GM10248 (cell line): ENCODE measurements around the gene KAZN.

ENCODE experiments used
- CTCF ChIA-PET: fragments of 300-600 bp; sonication (Branson Sonifier 250); formaldehyde crosslinking; extraction: SDS; loops from one replicate; lab custom pipeline; 2021; ENCODE audit warnings: antibody characterized with exemption; lab: Yijun Ruan, JAX
- POLR2A ChIA-PET: fragments of 350-650 bp; sonication (Branson Sonifier 250); formaldehyde crosslinking; extraction: SDS; loops from one replicate; lab custom pipeline; 2020; ENCODE audit warnings: antibody characterized with exemption; lab: Yijun Ruan, JAX
- DNase-seq: peaks from one replicate; pipeline ENCODE4 v3.0.0; 2012; ENCODE audit errors: extremely low spot score
- TF ChIP-seq, protein P1 (sequence below): IDR thresholded peaks from 2 replicates; pipeline ENCODE4 v1.5.1; 2012; ENCODE audit warnings: mild to moderate bottlenecking, low read depth; ENCODE audit errors: extremely low read depth, missing control alignments, control extremely low read depth

Gene KAZN

DNA sequence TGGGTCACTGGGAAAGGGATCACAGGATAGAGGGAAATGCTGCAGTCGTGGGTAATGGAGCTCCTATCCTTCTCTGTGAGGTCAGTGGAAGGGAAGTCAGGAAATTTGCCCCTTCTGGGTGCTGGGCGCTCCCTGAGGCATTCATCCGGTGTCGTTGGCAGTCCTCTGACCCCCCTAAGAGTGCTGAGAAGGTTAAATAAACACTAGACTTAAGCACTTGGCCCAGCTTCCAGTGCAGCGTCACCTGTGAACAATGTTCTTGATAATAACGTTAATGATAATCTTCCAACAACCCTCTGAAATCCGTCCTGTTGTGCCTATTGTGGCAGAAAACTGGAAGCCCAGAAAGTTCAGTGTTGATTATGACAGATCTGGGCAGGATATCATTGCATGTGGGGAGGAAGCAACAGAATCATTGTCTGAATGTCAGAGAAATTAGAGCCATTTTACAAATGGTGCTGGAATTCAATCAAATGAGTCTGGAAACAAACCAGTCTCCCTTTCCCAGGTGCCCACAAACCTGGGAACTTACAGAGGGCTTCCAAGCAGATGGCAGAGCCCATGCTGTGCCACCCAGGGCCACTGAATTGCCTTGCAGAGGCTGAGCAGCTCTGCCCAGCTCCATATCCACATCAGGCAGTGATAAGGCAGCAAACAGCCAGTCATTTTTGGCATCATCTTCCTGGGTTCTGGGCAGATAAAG, 216.8 kb downstream of the KAZN start:
- TF ChIP-seq, protein P1, sequence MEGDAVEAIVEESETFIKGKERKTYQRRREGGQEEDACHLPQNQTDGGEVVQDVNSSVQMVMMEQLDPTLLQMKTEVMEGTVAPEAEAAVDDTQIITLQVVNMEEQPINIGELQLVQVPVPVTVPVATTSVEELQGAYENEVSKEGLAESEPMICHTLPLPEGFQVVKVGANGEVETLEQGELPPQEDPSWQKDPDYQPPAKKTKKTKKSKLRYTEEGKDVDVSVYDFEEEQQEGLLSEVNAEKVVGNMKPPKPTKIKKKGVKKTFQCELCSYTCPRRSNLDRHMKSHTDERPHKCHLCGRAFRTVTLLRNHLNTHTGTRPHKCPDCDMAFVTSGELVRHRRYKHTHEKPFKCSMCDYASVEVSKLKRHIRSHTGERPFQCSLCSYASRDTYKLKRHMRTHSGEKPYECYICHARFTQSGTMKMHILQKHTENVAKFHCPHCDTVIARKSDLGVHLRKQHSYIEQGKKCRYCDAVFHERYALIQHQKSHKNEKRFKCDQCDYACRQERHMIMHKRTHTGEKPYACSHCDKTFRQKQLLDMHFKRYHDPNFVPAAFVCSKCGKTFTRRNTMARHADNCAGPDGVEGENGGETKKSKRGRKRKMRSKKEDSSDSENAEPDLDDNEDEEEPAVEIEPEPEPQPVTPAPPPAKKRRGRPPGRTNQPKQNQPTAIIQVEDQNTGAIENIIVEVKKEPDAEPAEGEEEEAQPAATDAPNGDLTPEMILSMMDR = no peak
- DNase-seq = no peak
- ChIA-PET POLR2A (no interaction called here), CTCF (interaction anchor here (1.0 kb wide), 1 partner anchor 10 kb away, joined by 3 read pairs; no protein-coding TSS in a partner anchor)

DNA sequence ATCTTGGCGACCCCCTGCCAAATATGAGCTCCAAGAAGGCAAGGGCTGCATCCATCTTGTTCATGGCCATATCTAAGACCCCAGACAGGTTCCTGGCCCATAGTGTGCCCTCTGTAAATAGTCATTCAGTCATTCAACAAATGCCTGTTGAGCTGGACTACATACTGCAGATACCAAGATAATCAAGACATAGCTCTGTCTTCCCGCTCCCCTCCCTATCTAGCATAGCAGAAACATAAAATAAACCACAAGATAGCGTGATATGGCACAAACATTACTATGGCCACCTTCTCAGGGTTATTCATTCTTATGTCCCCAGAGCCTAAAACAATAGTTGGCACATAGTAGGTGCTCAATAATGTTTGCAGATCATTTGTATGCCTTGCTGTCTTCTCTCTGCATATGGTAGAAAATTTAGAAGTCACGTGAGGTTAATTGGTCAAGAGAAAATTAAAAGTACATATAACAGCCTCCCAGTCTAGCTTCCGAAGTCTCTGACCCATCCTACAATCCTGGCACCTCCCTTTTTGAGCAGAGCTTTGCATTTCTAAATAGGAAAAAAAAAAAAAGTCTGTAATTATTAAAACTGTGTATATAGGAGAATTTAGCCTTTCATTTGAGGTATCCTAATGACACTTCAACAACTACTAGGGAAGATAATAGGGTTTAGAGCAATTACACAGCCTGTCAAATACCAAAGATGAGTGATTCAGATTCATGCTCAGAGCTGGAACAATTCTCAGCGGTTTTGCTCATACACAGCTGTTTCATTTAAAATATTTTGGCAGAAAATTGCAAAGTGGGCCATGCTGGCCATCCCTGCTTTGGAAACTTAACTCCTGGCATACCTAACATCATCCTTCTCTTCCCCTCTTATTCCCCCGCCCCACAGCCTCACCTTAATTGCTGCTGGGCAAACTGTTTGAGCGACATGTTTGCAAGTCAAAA, 219.0 kb downstream of the KAZN start:
- DNase-seq = no peak
- POLR2A ChIA-PET = no interaction called here
- CTCF ChIA-PET = no interaction called here
- TF ChIP-seq, protein P1 = no peak

DNA sequence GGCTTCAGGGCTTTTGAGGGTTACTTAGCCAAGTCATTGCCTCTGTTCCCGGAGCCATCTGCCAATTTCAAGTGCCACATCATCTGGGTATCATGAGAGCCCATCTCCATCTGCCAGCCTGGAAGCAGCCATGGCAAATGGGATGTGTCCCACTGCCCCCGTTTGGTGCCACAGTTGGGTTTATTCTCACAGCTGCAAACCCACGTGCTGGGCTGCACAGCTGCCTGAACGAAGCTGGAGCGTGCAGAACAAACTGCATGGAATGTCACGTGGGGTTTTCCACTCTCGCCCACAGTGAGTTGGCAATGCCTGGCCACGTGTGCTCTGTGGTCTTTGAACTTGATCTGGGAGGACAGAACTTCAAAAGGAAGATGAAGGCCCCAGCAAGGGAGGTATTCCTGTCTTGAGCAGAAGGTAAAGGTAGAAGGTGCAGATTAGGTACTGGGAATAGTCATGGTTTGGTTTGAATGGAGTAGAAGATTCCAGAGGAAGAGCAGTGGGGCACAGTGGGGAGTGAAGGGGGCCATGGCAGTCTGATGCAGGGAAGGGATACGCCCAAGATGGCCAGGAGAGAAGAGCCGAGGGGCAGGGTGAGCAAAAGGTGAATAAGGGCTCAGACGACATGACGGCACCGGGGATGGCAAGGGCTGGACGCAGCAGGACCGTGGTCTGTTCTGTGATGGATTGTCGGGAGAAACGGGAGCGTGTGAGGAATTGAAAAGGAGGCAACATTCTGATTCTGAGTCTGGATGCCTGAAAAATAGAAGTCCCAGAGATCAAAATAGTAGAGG, 222.0 kb downstream of the KAZN start:
- CTCF ChIA-PET = no interaction called here
- no peak for DNase-seq
- POLR2A ChIA-PET = no interaction called here
- TF ChIP-seq, protein P1 = no peak

DNA sequence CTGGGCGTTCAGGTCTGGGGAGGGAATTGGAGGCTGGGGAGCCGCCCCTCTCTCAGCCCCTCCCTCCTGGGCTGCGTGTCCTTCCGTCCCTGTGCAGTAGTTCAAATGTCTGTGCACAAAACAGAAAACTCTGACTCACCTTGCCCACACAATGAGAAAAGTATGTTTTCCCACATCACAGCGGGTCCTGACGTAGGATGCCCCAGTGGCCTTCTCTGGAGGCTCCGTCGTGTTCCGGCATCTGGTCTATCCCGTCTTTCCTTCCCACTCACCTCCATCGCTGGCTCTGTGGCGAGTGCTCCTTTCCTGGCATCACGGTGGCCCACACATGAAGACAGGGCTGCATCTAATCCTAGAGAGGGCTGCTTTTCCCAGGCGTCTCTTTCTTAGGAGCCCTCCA, 224.0 kb downstream of the KAZN start:
- ChIA-PET CTCF (no interaction called here), POLR2A (interaction anchor here (0.6 kb wide), 1 partner anchor 155 kb away, joined by 9 read pairs; no protein-coding TSS in a partner anchor)
- TF ChIP-seq, protein P1 = no peak
- DNase-seq = no peak

DNA sequence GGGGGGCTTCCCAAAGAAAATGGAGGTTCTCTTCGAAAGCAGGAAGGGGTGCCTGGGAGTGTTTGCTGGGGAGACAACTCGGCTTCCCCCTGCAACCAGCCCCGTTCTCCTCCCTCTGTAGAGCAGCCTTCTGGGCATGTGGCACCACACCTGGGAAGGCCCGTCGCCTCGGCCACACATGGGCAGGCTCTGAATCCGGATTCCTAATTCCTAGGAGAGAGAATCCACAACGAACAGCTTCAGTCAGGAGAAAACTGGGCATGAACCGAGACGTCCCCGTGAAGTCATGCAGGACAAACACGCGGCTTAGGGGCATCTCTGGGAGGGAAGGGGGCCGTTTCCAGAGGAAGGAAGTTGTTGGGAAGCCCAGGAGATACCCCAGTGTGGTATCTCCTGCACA, 224.5 kb downstream of the KAZN start:
- TF ChIP-seq, protein P1 = no peak
- CTCF ChIA-PET = no interaction called here
- no peak for DNase-seq
- POLR2A ChIA-PET = interaction anchor here (0.6 kb wide), 1 partner anchor 155 kb away, joined by 9 read pairs; no protein-coding TSS in a partner anchor
